Measurements from ENCODE around the gene GHR.

Gene GHR

GRCh38 chr5:42745426-42745825, 322.2 kb downstream of the GHR start:
- no peak for DNase-seq

DNA sequence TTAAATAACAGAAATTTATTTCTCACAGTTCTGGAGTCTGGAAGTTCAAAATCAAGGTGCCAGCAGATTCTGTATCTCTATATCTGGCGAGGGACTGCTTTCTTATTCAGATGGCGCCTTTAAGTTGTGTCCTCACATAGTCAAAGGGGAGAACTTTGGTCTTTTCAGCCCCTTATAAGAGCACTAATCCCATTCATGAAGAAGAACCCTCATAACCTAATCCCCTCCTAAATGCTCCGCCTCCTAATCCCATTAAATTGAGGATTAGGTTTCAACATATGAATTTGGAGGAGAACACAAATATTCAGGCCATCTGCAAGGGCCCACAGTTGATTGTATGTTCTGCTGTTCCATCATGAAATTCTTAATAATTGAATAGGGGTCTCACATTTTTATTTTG, 322.6 kb downstream of the GHR start:
- no peak for DNase-seq

GRCh38 chr5:42749020-42749419, 325.8 kb downstream of the GHR start:
- no peak for DNase-seq

DNA sequence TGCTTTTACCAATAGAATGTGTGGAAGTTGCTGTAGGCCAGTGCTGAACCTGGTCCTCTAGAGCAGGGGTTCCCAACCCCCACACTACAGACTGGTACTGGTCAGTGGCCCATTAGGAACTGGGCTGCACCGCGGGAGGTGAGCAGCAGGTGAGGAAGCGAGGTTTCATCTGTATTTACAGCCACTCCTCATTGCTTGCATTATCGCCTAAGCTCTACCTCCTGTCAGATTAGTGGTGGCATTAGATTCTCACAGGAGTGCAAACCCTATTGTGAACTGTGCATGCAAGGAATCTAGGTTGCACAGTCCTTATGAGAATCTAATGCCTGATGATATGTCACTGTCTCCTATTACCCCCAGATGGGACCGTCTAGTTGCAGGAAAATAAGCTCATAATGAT, 327.3 kb downstream of the GHR start:
- no peak for DNase-seq

GRCh38 chr5:42751044-42751443, 327.8 kb downstream of the GHR start:
- no peak for DNase-seq

GRCh38 chr5:42753099-42753498, 329.9 kb downstream of the GHR start:
- DNase-seq, result no peak

GRCh38 chr5:42756606-42757601, 333.7 kb downstream of the GHR start, which contains the start of gene CCDC152:
Gene CCDC152 (plus strand): TSS chr5:42756818. CDS start chr5:42759122, 2,304 bp downstream.
- peak; percentile 69 for DNase-seq

DNA sequence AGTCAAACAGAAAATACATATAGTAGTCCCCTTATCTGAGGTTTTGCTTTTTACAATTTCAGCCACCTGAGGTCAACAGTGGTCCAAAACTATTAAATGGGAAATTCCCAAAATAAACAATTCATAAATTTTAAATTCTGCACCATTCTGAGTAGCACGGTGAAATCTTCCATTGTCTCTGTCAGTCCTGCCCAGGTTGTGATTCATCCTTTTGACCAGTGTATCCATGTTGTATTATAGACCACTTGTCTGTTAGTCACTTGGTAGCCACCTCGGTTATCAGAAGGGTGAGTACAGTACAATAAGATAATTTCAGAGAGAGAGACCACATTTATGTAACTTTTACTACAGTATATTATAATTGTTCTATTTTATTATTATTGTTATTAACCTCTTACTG, 336.2 kb downstream of the GHR start:
- no peak for DNase-seq

- no peak for DNase-seq
These were observed 337.2 kb downstream of the GHR start for GRCh38 chr5:42760426-42760825.

DNA sequence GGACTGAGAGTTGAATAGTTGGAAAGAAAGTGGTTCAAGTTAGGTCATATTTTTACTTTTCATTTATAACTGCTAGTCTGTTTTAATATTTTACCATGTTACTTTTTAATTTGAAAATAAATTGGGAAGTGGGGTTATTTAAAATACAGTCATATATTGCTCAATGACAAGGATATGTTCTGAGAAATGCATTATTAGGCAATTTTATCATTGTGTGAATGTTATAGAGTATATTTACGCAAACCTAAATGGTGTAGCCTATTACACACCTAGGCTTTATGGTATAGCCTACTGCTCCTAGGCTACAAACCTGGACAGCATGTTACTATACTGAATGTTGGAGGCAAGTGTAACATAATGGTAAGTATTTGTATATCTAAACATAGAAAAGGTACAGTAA, 338.6 kb downstream of the GHR start:
- no peak for DNase-seq

DNA sequence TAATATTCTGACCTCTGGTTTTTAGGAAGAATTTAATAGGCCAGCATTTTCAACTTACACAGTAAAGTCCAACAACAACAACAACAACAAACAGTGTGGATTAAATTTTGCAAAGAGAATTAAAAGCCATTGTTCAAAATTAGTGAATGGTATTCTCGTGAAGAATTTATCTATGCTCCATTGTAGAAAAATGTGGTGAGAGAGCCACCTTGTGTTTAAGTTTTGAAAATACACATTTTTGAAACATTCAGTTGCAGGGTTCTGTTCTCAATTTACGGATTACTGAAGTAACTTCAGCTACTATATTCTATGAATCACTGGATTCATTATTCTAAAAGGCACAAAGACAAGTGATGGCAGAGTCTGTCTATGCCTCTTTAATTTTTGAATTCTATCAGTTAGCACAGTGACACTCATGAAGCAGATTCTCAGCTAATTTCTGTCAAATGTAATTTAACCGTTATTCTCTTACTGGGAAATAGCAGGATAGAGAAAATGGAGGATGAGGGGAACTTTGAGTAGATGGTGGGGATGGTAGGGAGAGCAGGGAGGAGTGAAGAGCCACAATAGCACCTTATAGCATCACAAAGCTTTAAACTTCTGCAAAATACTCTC, 344.4 kb downstream of the GHR start:
- DNase-seq, result no peak

- DNase-seq, result no peak
These were observed 344.9 kb downstream of the GHR start for GRCh38 chr5:42768106-42768504.

- no peak for DNase-seq
These were observed 346.8 kb downstream of the GHR start for GRCh38 chr5:42770003-42770402.
